Chondrocyte (in vitro differentiated cells): ENCODE measurements around the gene MAPK10. TPM values are rescaled to one million over a fixed set of nuclear protein-coding genes. Genes with fewer than 3 reads are reported as not detected.

Experiments used
- DNase-seq: peaks from one replicate; pipeline ENCODE4 v3.0.0; 2021; ENCODE audit warnings: mixed read lengths, low spot score
- H3K27ac Mint-ChIP-seq: one replicate; pipeline ENCODE4 v1.8.0; 2021; ENCODE audit warnings: mild to moderate bottlenecking, moderate library complexity, mixed read lengths; ENCODE audit not compliant: unreplicated experiment
- H3K27me3 Mint-ChIP-seq: 2 replicates; pipeline ENCODE4 v1.8.0; 2021; ENCODE audit warnings: low read depth, mixed read lengths
- H3K36me3 Mint-ChIP-seq: 2 replicates; pipeline ENCODE4 v1.8.0; 2021; ENCODE audit warnings: low read depth, mixed read lengths
- H3K4me1 Mint-ChIP-seq: 2 replicates; pipeline ENCODE4 v1.8.0; 2021; ENCODE audit warnings: low read depth, mild to moderate bottlenecking, mixed read lengths
- H3K4me3 Mint-ChIP-seq: one replicate; pipeline ENCODE4 v1.8.0; 2021; ENCODE audit warnings: mild to moderate bottlenecking, moderate library complexity, mixed read lengths; ENCODE audit not compliant: unreplicated experiment
- H3K9me3 Mint-ChIP-seq: 2 replicates; pipeline ENCODE4 v1.8.0; 2021; ENCODE audit warnings: low read depth, mixed read lengths
- total RNA-seq: library from RNA; stranded (reverse); gene quantifications from 3 replicates; pipeline ENCODE4 v1.2.1, GENCODE V29; 2021
- TF ChIP-seq, protein P1 (sequence below): fragments of 200-600 bp; sonication (generic); IDR thresholded peaks from 2 replicates; pipeline ENCODE4 v1.5.0; 2021; ENCODE audit warnings: antibody characterized with exemption, mild to moderate bottlenecking, moderate library complexity

Gene MAPK10
- total RNA-seq, 1 donor from 2014 or later = 14.1 TPM

DNA sequence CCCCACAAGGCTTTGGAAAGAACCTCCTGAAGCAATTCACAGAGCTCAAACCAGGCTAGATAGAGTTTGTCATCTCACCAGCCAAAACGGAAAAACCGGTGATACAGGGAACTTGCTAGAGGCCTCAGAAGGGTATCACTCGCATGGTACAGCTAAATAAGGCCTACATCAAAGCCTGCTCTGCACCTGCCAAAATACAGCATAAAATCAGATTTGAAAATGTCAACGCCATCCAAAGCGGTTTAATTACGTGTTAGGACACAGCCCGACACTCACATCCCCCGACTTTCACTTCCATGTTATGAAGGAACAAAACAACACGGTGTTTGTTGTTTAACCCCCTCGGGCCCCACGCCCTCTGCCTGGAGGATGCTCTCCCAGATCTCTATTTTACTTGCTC is 65.0 kb downstream of the MAPK10 start:
- H3K9me3 Mint-ChIP-seq = no peaks in the 10 kb centered on the region
- H3K4me3 Mint-ChIP-seq = no peak overlapping the region
- TF ChIP-seq, protein P1, sequence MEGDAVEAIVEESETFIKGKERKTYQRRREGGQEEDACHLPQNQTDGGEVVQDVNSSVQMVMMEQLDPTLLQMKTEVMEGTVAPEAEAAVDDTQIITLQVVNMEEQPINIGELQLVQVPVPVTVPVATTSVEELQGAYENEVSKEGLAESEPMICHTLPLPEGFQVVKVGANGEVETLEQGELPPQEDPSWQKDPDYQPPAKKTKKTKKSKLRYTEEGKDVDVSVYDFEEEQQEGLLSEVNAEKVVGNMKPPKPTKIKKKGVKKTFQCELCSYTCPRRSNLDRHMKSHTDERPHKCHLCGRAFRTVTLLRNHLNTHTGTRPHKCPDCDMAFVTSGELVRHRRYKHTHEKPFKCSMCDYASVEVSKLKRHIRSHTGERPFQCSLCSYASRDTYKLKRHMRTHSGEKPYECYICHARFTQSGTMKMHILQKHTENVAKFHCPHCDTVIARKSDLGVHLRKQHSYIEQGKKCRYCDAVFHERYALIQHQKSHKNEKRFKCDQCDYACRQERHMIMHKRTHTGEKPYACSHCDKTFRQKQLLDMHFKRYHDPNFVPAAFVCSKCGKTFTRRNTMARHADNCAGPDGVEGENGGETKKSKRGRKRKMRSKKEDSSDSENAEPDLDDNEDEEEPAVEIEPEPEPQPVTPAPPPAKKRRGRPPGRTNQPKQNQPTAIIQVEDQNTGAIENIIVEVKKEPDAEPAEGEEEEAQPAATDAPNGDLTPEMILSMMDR = no peak
- no peaks in the 10 kb centered on the region for H3K27me3 Mint-ChIP-seq
- DNase-seq = no peak
- H3K27ac Mint-ChIP-seq = no peak overlapping the region
- peaks cover 3% of the 10 kb centered on the region for H3K36me3 Mint-ChIP-seq
- H3K4me1 Mint-ChIP-seq = peaks cover 22% of the 10 kb centered on the region

DNA sequence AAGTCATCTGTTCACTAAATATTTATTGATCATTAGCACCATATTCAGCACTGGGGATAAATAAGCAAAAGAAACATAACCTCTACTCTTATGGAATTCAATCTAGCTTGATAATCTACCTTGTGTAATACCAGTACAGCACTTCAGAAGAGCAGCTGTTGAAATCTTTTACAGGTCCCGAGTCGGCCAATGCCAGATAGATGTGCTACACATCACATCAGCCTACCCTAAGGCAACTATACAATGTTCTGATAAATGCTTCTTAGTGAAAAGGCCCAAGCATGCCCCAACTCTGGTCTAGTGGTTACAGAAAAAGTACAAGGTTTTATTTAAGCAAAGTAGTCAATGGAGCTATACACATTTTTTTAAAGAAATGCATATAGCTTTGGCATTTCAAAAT is 68.7 kb downstream of the MAPK10 start:
- H3K4me3 Mint-ChIP-seq = no peak overlapping the region
- H3K9me3 Mint-ChIP-seq = no peaks in the 10 kb centered on the region
- TF ChIP-seq, protein P1 = no peak
- peaks cover 29% of the 10 kb centered on the region for H3K4me1 Mint-ChIP-seq
- no peak overlapping the region for H3K27ac Mint-ChIP-seq
- no peak for DNase-seq
- no peaks in the 10 kb centered on the region for H3K27me3 Mint-ChIP-seq
- H3K36me3 Mint-ChIP-seq = no peaks in the 10 kb centered on the region

DNA sequence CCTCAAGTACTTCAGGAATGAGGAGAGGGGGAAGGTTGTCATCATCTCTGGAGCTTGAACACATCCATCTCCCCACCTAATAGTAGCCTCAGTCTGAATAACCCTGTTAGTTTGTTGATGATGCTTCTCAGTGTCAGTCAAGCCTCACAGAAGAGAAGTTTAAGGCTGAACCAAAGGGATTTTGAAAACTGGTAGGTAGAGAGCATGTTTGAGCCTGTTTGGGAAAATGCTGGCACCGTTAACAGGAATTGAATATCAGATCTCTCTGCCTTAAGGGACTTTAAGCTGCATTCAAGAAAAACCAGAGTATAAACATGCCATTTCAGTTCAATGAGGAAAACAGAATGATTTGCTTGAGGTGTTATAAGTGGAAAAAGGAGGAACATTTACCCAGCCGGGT is 73.1 kb downstream of the MAPK10 start:
- H3K27ac Mint-ChIP-seq = no peak overlapping the region
- TF ChIP-seq, protein P1 = no peak
- H3K4me1 Mint-ChIP-seq = peaks cover 20% of the 10 kb centered on the region
- H3K9me3 Mint-ChIP-seq = no peaks in the 10 kb centered on the region
- no peaks in the 10 kb centered on the region for H3K27me3 Mint-ChIP-seq
- H3K4me3 Mint-ChIP-seq = no peak overlapping the region
- DNase-seq = no peak
- H3K36me3 Mint-ChIP-seq = no peaks in the 10 kb centered on the region

DNA sequence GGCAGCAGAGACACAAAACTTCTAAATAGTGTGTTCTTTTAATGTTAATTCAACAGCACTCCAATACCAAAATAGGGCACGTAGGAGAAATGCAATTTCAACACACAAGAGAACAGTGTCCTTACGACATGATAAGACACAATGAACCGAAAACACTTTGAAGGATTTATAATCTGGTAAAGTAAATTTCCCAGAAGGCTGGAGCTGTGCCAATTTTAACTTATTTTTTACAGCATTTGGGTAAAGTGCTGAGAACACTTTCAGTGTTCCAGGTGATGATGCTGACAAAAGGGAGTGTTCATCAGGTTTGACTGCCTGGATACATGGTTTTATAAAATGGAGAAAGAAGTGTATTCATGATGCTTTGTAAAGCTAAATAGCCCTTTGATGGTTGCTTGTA is 76.5 kb downstream of the MAPK10 start:
- no peak overlapping the region for H3K4me3 Mint-ChIP-seq
- no peaks in the 10 kb centered on the region for H3K27me3 Mint-ChIP-seq
- H3K36me3 Mint-ChIP-seq = no peaks in the 10 kb centered on the region
- H3K9me3 Mint-ChIP-seq = no peaks in the 10 kb centered on the region
- H3K4me1 Mint-ChIP-seq = peaks cover 14% of the 10 kb centered on the region
- TF ChIP-seq, protein P1 = no peak
- H3K27ac Mint-ChIP-seq = no peak overlapping the region
- no peak for DNase-seq

DNA sequence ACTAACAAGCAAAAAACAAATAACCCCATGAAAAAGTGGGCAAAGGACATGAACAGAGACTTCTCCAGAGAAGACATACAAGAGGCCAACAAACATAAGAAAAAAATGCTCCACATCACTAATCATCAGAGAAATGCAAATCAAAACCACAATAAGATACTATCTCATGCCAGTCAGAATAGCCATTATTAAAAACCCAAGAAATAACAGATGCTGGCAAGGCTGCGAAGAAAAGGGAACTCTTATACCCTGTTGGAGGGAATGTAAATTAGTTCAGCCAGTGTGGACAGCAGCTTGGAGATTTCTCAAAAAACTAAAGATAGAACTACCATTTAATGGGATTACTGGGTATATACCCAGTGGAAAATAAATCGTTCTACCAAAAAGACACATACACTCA is 79.6 kb downstream of the MAPK10 start:
- TF ChIP-seq, protein P1 = no peak
- Mint-ChIP-seq H3K4me1 (peaks cover 13% of the 10 kb centered on the region), H3K27me3 (no peaks in the 10 kb centered on the region), H3K27ac (no peak overlapping the region), H3K36me3 (peaks cover 2% of the 10 kb centered on the region), H3K4me3 (no peak overlapping the region), H3K9me3 (no peaks in the 10 kb centered on the region)
- no peak for DNase-seq
